ENCODE results near the gene CXCR5. TPM values are rescaled to one million over a fixed set of nuclear protein-coding genes. Genes with fewer than 3 reads are reported as not detected.

Gene CXCR5
- total and polyA plus RNA-seq, 4 donors: 0.06 to 0.92 TPM; not detected in 2

DNA sequence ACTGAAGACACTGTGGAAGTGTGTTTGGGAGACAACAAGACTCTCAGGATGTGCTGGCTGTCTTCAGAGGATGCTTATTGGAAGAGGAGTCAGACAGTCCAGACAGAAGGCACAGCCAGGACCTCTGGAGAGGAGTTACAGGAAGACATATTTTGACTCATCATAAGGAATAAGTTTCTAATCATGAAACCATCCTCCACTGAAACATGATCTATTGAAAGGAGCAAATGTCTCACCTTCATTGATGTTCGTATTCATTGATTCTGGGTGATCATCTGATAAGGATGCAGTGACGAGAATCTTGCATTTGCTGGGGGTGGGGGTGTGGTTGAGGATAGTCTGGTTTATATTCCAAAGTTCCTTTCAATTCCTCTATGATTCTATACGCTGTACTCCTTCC is 2.5 kb upstream of the CXCR5 start:
- DNase-seq (ENCODE audit: low spot score): no peak
- Histone ChIP-seq H3K27ac (ENCODE audit: low read depth in 1 of 2, low read length in 2 of 2) (no peak overlapping the region), H3K36me3 (ENCODE audit: control insufficient read depth in 4 of 4, insufficient read depth in 3 of 4, low read depth in 1 of 4, low read length in 3 of 4) (no peaks in the 10 kb centered on the region), H3K27me3 (ENCODE audit: control insufficient read depth in 4 of 4, insufficient read depth in 4 of 4, low read length in 3 of 4) (no peaks in the 10 kb centered on the region), H3K4me1 (ENCODE audit: control insufficient read depth in 4 of 4, insufficient read depth in 4 of 4, low read length in 3 of 4) (peaks cover 0 to 3% (median 0%) of the 10 kb centered on the region in 4 donors), H3K9ac (ENCODE audit: low read depth in 1 of 2, low read length in 2 of 2) (no peak overlapping the region), H3K9me3 (ENCODE audit: control insufficient read depth in 4 of 4, low read length in 3 of 4) (no peaks in the 10 kb centered on the region), H3K4me3 (ENCODE audit: low read depth in 1 of 3, low read length in 3 of 3) (no peak overlapping the region)
- WGBS: 81% methylated on average over 3 of the region's 3 CpGs
- TF ChIP-seq SP1 (IDR thresholded peaks at IDR 0.05): no peak
- TF ChIP-seq, protein P1, sequence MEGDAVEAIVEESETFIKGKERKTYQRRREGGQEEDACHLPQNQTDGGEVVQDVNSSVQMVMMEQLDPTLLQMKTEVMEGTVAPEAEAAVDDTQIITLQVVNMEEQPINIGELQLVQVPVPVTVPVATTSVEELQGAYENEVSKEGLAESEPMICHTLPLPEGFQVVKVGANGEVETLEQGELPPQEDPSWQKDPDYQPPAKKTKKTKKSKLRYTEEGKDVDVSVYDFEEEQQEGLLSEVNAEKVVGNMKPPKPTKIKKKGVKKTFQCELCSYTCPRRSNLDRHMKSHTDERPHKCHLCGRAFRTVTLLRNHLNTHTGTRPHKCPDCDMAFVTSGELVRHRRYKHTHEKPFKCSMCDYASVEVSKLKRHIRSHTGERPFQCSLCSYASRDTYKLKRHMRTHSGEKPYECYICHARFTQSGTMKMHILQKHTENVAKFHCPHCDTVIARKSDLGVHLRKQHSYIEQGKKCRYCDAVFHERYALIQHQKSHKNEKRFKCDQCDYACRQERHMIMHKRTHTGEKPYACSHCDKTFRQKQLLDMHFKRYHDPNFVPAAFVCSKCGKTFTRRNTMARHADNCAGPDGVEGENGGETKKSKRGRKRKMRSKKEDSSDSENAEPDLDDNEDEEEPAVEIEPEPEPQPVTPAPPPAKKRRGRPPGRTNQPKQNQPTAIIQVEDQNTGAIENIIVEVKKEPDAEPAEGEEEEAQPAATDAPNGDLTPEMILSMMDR (IDR thresholded peaks at IDR 0.05; ENCODE audit: low read depth, low read length, missing input control): no peak
- no peak for TF ChIP-seq HNF4A (conservative IDR thresholded peaks at IDR 0.05)
- no peak for TF ChIP-seq TAF1 (conservative IDR thresholded peaks at IDR 0.05)
- no peak for TF ChIP-seq FOXA2 (IDR thresholded peaks at IDR 0.05)
- TF ChIP-seq RXRA (IDR thresholded peaks at IDR 0.05): no peak
- TF ChIP-seq GABPA (IDR thresholded peaks at IDR 0.05 in 1 of 2, conservative IDR thresholded peaks at IDR 0.05 in 1 of 2): no peak
- TF ChIP-seq YY1 (IDR thresholded peaks at IDR 0.05): no peak
- TF ChIP-seq, protein P2, sequence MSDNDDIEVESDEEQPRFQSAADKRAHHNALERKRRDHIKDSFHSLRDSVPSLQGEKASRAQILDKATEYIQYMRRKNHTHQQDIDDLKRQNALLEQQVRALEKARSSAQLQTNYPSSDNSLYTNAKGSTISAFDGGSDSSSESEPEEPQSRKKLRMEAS (IDR thresholded peaks at IDR 0.05): no peak
- no peak for TF ChIP-seq HNF4G (IDR thresholded peaks at IDR 0.05)
- no peak for TF ChIP-seq EGR1 (IDR thresholded peaks at IDR 0.05; ENCODE audit: low read depth in 2 of 2)
- no peak for TF ChIP-seq FOXA1 (IDR thresholded peaks at IDR 0.05)
- TF ChIP-seq, protein P3, sequence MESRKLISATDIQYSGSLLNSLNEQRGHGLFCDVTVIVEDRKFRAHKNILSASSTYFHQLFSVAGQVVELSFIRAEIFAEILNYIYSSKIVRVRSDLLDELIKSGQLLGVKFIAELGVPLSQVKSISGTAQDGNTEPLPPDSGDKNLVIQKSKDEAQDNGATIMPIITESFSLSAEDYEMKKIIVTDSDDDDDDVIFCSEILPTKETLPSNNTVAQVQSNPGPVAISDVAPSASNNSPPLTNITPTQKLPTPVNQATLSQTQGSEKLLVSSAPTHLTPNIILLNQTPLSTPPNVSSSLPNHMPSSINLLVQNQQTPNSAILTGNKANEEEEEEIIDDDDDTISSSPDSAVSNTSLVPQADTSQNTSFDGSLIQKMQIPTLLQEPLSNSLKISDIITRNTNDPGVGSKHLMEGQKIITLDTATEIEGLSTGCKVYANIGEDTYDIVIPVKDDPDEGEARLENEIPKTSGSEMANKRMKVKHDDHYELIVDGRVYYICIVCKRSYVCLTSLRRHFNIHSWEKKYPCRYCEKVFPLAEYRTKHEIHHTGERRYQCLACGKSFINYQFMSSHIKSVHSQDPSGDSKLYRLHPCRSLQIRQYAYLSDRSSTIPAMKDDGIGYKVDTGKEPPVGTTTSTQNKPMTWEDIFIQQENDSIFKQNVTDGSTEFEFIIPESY (IDR thresholded peaks at IDR 0.05): no peak

GRCh38 chr11:118882491-118882890 is 1.2 kb upstream of the CXCR5 start:
- Histone ChIP-seq H3K4me1 (ENCODE audit: control insufficient read depth in 4 of 4, insufficient read depth in 4 of 4, low read length in 3 of 4) (peaks cover 0 to 3% (median 0%) of the 10 kb centered on the region in 4 donors), H3K9ac (ENCODE audit: low read depth in 1 of 2, low read length in 2 of 2) (no peak overlapping the region), H3K27ac (ENCODE audit: low read depth in 1 of 2, low read length in 2 of 2) (no peak overlapping the region), H3K36me3 (ENCODE audit: control insufficient read depth in 4 of 4, insufficient read depth in 3 of 4, low read depth in 1 of 4, low read length in 3 of 4) (no peaks in the 10 kb centered on the region), H3K27me3 (ENCODE audit: control insufficient read depth in 4 of 4, insufficient read depth in 4 of 4, low read length in 3 of 4) (no peaks in the 10 kb centered on the region), H3K9me3 (ENCODE audit: control insufficient read depth in 4 of 4, low read length in 3 of 4) (no peaks in the 10 kb centered on the region), H3K4me3 (ENCODE audit: low read depth in 1 of 3, low read length in 3 of 3) (no peak overlapping the region)
- TF ChIP-seq, protein P1 (IDR thresholded peaks at IDR 0.05; ENCODE audit: low read depth, low read length, missing input control): no peak
- TF ChIP-seq YY1 (IDR thresholded peaks at IDR 0.05) (no peak), JUND (IDR thresholded peaks at IDR 0.05) (no peak), SP1 (IDR thresholded peaks at IDR 0.05) (no peak), RAD21 (IDR thresholded peaks at IDR 0.05) (no peak), FOXA1 (IDR thresholded peaks at IDR 0.05) (no peak), RXRA (IDR thresholded peaks at IDR 0.05) (no peak), NR2F2 (IDR thresholded peaks at IDR 0.05) (no peak), EGR1 (IDR thresholded peaks at IDR 0.05; ENCODE audit: low read depth in 2 of 2) (no peak), HNF4G (IDR thresholded peaks at IDR 0.05) (no peak), GABPA (IDR thresholded peaks at IDR 0.05 in 1 of 2, conservative IDR thresholded peaks at IDR 0.05 in 1 of 2) (no peak), HNF4A (conservative IDR thresholded peaks at IDR 0.05) (no peak), TAF1 (conservative IDR thresholded peaks at IDR 0.05) (no peak)
- TF ChIP-seq, protein P4, sequence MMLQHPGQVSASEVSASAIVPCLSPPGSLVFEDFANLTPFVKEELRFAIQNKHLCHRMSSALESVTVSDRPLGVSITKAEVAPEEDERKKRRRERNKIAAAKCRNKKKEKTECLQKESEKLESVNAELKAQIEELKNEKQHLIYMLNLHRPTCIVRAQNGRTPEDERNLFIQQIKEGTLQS (IDR thresholded peaks at IDR 0.05): no peak
- TF ChIP-seq, protein P5, sequence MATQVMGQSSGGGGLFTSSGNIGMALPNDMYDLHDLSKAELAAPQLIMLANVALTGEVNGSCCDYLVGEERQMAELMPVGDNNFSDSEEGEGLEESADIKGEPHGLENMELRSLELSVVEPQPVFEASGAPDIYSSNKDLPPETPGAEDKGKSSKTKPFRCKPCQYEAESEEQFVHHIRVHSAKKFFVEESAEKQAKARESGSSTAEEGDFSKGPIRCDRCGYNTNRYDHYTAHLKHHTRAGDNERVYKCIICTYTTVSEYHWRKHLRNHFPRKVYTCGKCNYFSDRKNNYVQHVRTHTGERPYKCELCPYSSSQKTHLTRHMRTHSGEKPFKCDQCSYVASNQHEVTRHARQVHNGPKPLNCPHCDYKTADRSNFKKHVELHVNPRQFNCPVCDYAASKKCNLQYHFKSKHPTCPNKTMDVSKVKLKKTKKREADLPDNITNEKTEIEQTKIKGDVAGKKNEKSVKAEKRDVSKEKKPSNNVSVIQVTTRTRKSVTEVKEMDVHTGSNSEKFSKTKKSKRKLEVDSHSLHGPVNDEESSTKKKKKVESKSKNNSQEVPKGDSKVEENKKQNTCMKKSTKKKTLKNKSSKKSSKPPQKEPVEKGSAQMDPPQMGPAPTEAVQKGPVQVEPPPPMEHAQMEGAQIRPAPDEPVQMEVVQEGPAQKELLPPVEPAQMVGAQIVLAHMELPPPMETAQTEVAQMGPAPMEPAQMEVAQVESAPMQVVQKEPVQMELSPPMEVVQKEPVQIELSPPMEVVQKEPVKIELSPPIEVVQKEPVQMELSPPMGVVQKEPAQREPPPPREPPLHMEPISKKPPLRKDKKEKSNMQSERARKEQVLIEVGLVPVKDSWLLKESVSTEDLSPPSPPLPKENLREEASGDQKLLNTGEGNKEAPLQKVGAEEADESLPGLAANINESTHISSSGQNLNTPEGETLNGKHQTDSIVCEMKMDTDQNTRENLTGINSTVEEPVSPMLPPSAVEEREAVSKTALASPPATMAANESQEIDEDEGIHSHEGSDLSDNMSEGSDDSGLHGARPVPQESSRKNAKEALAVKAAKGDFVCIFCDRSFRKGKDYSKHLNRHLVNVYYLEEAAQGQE (IDR thresholded peaks at IDR 0.05): no peak
- TF ChIP-seq, protein P2 (IDR thresholded peaks at IDR 0.05): no peak
- TF ChIP-seq, protein P3 (IDR thresholded peaks at IDR 0.05): no peak
- WGBS: 77% methylated on average over 5 of the region's 5 CpGs
- no peak for DNase-seq (ENCODE audit: low spot score)

All from liver (tissue), 9 donors.